H1 (cell line): ENCODE data around the gene METTL21C. TPM values are rescaled to one million over a fixed set of nuclear protein-coding genes. Genes with fewer than 3 reads are reported as not detected.

Experiments
- CTCF ChIA-PET: fragments of 300-600 bp; sonication (Branson Sonifier 250); formaldehyde crosslinking; loops from one replicate; lab custom pipeline; 2021; ENCODE audit not compliant: partially characterized antibody; lab: Charles Lee
- POLR2A ChIA-PET: fragments of 300-600 bp; sonication (Branson Sonifier 250); formaldehyde crosslinking; loops from one replicate; lab custom pipeline; 2021; ENCODE audit warnings: inconsistent platforms; ENCODE audit not compliant: partially characterized antibody; lab: Charles Lee
- DNase-seq, 2 experiments: peaks; one replicate each; pipeline versions ENCODE4 v3.0.0 to v3.0.0-alpha.2; 2010 to 2022; ENCODE audit warnings: low spot score in 2 of 2, low read depth in 1 of 2, mixed read lengths in 1 of 2
- FAIRE-seq: peaks from 2 replicates; lab custom pipeline; 2011; peaks lifted over from hg19 to GRCh38; lab: Jason Lieb, UNC
- H2AFZ ChIP-seq: 2 replicates; pipeline ENCODE4 v1.8.1; 2012; ENCODE audit warnings: low read length, inconsistent platforms
- H2AK5ac ChIP-seq: 2 replicates; pipeline ENCODE4 v1.6.1; 2013; ENCODE audit warnings: low read depth, low read length
- H2BK120ac ChIP-seq: replicated peaks from 2 replicates; pipeline ENCODE3; 2013; ENCODE audit warnings: low read depth, low read length, inconsistent platforms
- H2BK12ac ChIP-seq: 2 replicates; pipeline ENCODE4 v1.6.1; 2013; ENCODE audit warnings: low read depth, low read length
- H2BK15ac ChIP-seq: 2 replicates; pipeline ENCODE4 v1.6.1; 2013; ENCODE audit warnings: low read length
- H2BK20ac ChIP-seq: 2 replicates; pipeline ENCODE4 v1.6.1; 2013; ENCODE audit warnings: low read length
- H2BK5ac ChIP-seq: 2 replicates; pipeline ENCODE4 v1.6.1; 2013; ENCODE audit warnings: low read depth, low read length
- H3K14ac ChIP-seq: 2 replicates; pipeline ENCODE4 v1.6.1; 2013; ENCODE audit warnings: inconsistent platforms; ENCODE audit not compliant: insufficient read length
- H3K18ac ChIP-seq: 2 replicates; pipeline ENCODE4 v1.6.1; 2013; ENCODE audit warnings: low read length; ENCODE audit errors: extremely low read depth
- H3K23ac ChIP-seq: 2 replicates; pipeline ENCODE4 v1.6.1; 2013; ENCODE audit warnings: inconsistent platforms; ENCODE audit not compliant: insufficient read length
- H3K23me2 ChIP-seq: 2 replicates; pipeline ENCODE4 v1.6.1; 2013; ENCODE audit warnings: low read depth, low read length
- H3K27ac ChIP-seq: 2 replicates; pipeline ENCODE4 v1.6.1; 2011; ENCODE audit warnings: low read depth, low read length, inconsistent platforms
- H3K27me3 ChIP-seq, 4 experiments: replicated peaks in 1 of 4; 1 replicate in 1 of 4; 2 replicates in 3 of 4; pipeline versions ENCODE4 v1.6.1 to v1.8.1; 2011 to 2013; ENCODE audit warnings: low read length in 3 of 4, mild to moderate bottlenecking in 3 of 4, inconsistent platforms in 2 of 4, mixed read lengths in 2 of 4, moderate library complexity in 1 of 4; ENCODE audit not compliant: control insufficient read depth in 3 of 4, insufficient read depth in 3 of 4; ENCODE audit errors: extremely low read depth in 1 of 4
- H3K36me3 ChIP-seq, 4 experiments: 2 replicates each; pipeline versions ENCODE4 v1.6.1 to v1.8.1; 2011 to 2013; ENCODE audit warnings: mild to moderate bottlenecking in 4 of 4, low read length in 3 of 4, moderate library complexity in 2 of 4, control low read depth in 1 of 4, inconsistent platforms in 1 of 4; ENCODE audit not compliant: insufficient read depth in 4 of 4, control insufficient read depth in 2 of 4
- H3K4ac ChIP-seq: replicated peaks from 2 replicates; pipeline ENCODE3; 2013; ENCODE audit warnings: low read length, low read depth, mixed read lengths, inconsistent platforms; ENCODE audit not compliant: insufficient read length
- H3K4me1 ChIP-seq, 4 experiments: replicated peaks in 1 of 4; 1 replicate in 1 of 4; 2 replicates in 3 of 4; pipeline versions ENCODE4 v1.6.1 to v1.8.1; 2011 to 2013; ENCODE audit warnings: low read length in 3 of 4, inconsistent platforms in 2 of 4, mixed read lengths in 1 of 4; ENCODE audit not compliant: insufficient read depth in 4 of 4, control insufficient read depth in 3 of 4
- H3K4me2 ChIP-seq, 2 experiments: 2 replicates each; pipeline versions ENCODE4 v1.6.1 to v1.8.1; 2011 to 2013; ENCODE audit warnings: low read depth in 2 of 2, low read length in 2 of 2, control low read depth in 1 of 2, inconsistent platforms in 1 of 2, mild to moderate bottlenecking in 1 of 2; ENCODE audit not compliant: insufficient read depth in 1 of 2
- H3K4me3 ChIP-seq, 4 experiments: fragments of 200-600, 300-600 bp in 1 of 4; sonication (generic), shearing (Covaris generic), sonication (Bioruptor Twin) in 1 of 4; 2 replicates each; pipeline versions ENCODE4 v1.5.1 to v1.8.1; 2011 to 2016; ENCODE audit warnings: low read length in 4 of 4, low read depth in 3 of 4, control low read depth in 2 of 4, inconsistent platforms in 2 of 4, mild to moderate bottlenecking in 2 of 4, mixed read lengths in 1 of 4, moderate library complexity in 1 of 4; ENCODE audit not compliant: insufficient read depth in 2 of 4; ENCODE audit errors: extremely low read depth in 1 of 4
- H3K56ac ChIP-seq: replicated peaks from 2 replicates; pipeline ENCODE3; 2013; ENCODE audit warnings: low read depth, mild to moderate bottlenecking, mixed read lengths, low read length, inconsistent platforms; ENCODE audit not compliant: insufficient read length
- H3K79me1 ChIP-seq: 2 replicates; pipeline ENCODE4 v1.6.1; 2013; ENCODE audit warnings: low read depth, low read length, control low read depth
- H3K79me2 ChIP-seq, 2 experiments: 2 replicates each; pipeline versions ENCODE4 v1.6.1 to v1.8.1; 2012 to 2013; ENCODE audit warnings: low read length in 2 of 2, mild to moderate bottlenecking in 2 of 2, inconsistent platforms in 1 of 2; ENCODE audit not compliant: insufficient read depth in 2 of 2, control insufficient read depth in 1 of 2
- H3K9ac ChIP-seq, 4 experiments: replicated peaks in 1 of 4; 1 replicate in 1 of 4; 2 replicates in 3 of 4; pipeline versions ENCODE4 v1.6.1 to v1.8.1; 2011 to 2013; ENCODE audit warnings: low read depth in 3 of 4, low read length in 3 of 4, control low read depth in 2 of 4, mild to moderate bottlenecking in 2 of 4, moderate library complexity in 2 of 4, inconsistent platforms in 1 of 4; ENCODE audit errors: extremely low read depth in 1 of 4
- H3K9me3 ChIP-seq, 2 experiments: 2 replicates each; pipeline versions ENCODE4 v1.6.1 to v1.8.1; 2012 to 2013; ENCODE audit warnings: mild to moderate bottlenecking in 2 of 2, moderate library complexity in 2 of 2, control low read depth in 1 of 2, inconsistent platforms in 1 of 2, low read depth in 1 of 2, low read length in 1 of 2, mixed read lengths in 1 of 2; ENCODE audit not compliant: insufficient read depth in 2 of 2
- H4K20me1 ChIP-seq, 2 experiments: replicated peaks in 1 of 2; 2 replicates each; pipeline versions ENCODE3 to v1.8.1; 2011 to 2013; ENCODE audit warnings: inconsistent platforms in 2 of 2, low read length in 2 of 2, mild to moderate bottlenecking in 1 of 2; ENCODE audit not compliant: insufficient read depth in 2 of 2, control insufficient read depth in 1 of 2
- H4K5ac ChIP-seq: 2 replicates; pipeline ENCODE4 v1.6.1; 2013; ENCODE audit warnings: low read length, low read depth, mixed read lengths, inconsistent platforms; ENCODE audit not compliant: insufficient read length
- H4K8ac ChIP-seq: 2 replicates; pipeline ENCODE4 v1.8.0; 2013; ENCODE audit warnings: mild to moderate bottlenecking, moderate library complexity, low read length, inconsistent platforms; ENCODE audit not compliant: insufficient read depth; ENCODE audit errors: extremely low read depth
- H4K91ac ChIP-seq: replicated peaks from 2 replicates; pipeline ENCODE3; 2013; ENCODE audit warnings: low read length, mixed read lengths, inconsistent platforms; ENCODE audit not compliant: insufficient read length
- BACH1 ChIP-seq: IDR thresholded peaks from 2 replicates; pipeline ENCODE4 v1.6.1; 2012; ENCODE audit warnings: low read length, improper control_type of control experiment
- CHD2 ChIP-seq: IDR thresholded peaks from 2 replicates; pipeline ENCODE4 v1.6.1; 2012; ENCODE audit warnings: low read length, improper control_type of control experiment
- CTCF ChIP-seq, 3 experiments: IDR thresholded peaks; 1 replicate in 2 of 3; 2 replicates in 1 of 3; pipeline versions ENCODE4 v1.5.1 to v1.6.1; 2011; ENCODE audit warnings: low read length in 3 of 3, mild to moderate bottlenecking in 3 of 3, inconsistent platforms in 2 of 3, low read depth in 1 of 3, moderate library complexity in 1 of 3; ENCODE audit not compliant: insufficient read depth in 1 of 3; ENCODE audit errors: control extremely low read depth in 1 of 3
- FOSL1 ChIP-seq: IDR thresholded peaks from 2 replicates; pipeline ENCODE4 v1.6.1; 2011; ENCODE audit warnings: mild to moderate bottlenecking, low read depth, low read length, moderate library complexity; ENCODE audit not compliant: insufficient read depth
- HDAC6 ChIP-seq: IDR thresholded peaks from one replicate; pipeline ENCODE4 v1.7.1; 2012; ENCODE audit warnings: low read depth, mild to moderate bottlenecking, inconsistent platforms, low read length, moderate library complexity
- MAX ChIP-seq: IDR thresholded peaks from 2 replicates; pipeline ENCODE4 v1.6.1; 2012; ENCODE audit warnings: inconsistent platforms
- NRF1 ChIP-seq: IDR thresholded peaks from 2 replicates; pipeline ENCODE4 v1.6.1; 2011; ENCODE audit warnings: mild to moderate bottlenecking, low read depth, low read length, improper control_type of control experiment
- POLR2AphosphoS5 ChIP-seq: IDR thresholded peaks from 2 replicates; pipeline ENCODE4 v1.6.1; 2011; ENCODE audit warnings: low read depth, low read length
- SP1 ChIP-seq: IDR thresholded peaks from 2 replicates; pipeline ENCODE4 v1.6.1; 2011; ENCODE audit warnings: low read depth, low read length
- TAF1 ChIP-seq: IDR thresholded peaks from 2 replicates; pipeline ENCODE4 v1.6.1; 2011; ENCODE audit warnings: mild to moderate bottlenecking, low read depth, low read length
- TAF7 ChIP-seq: optimal IDR thresholded peaks from 2 replicates; pipeline ENCODE3; 2011; ENCODE audit warnings: low read depth, mild to moderate bottlenecking, inconsistent platforms, low read length, moderate library complexity, borderline replicate concordance
- YY1 ChIP-seq: IDR thresholded peaks from 2 replicates; pipeline ENCODE4 v1.6.1; 2011; ENCODE audit warnings: low read depth, mild to moderate bottlenecking, low read length
- WGBS, 2 experiments: shearing (Covaris generic) in 1 of 2; methylation state at CpG; one replicate each; pipeline versions ENCODE4 v1.1.6 to v1.1.7; 2013 to 2015; ENCODE audit warnings: low lambda C conversion rate in 2 of 2, mixed read lengths in 2 of 2, inconsistent platforms in 1 of 2, low coverage in 1 of 2, missing lambda C conversion rate in 1 of 2; ENCODE audit not compliant: insufficient replicate concordance in 2 of 2, insufficient coverage in 1 of 2, insufficient read length in 1 of 2; ENCODE audit errors: extremely low coverage in 1 of 2, missing lambda C conversion rate in 1 of 2; 5-methylcytosine and 5-hydroxymethylcytosine counted together
- polyA plus RNA-seq, 7 experiments: library from polyadenylated mRNA; depleted of rRNA in 3 of 7; stranded (reverse) in 5 of 7; unstranded in 2 of 7; fragments of >200 nt in 5 of 7; fragments of 200-250 nt in 2 of 7; gene quantifications; 1 replicate in 5 of 7; 2 replicates in 1 of 7; 4 replicates in 1 of 7; pipeline versions ENCODE4 v1.2.1 to v1.2.3, GENCODE V29; 2011 to 2013; ENCODE audit warnings: missing spikeins in 2 of 7, mixed read lengths in 2 of 7
- total RNA-seq: library from RNA; stranded (reverse); fragmentation: NEBNext Ultra II Directional; extraction: Animal tissue kit (Norgen Biotek cat#: 25700); gene quantifications from 2 replicates; pipeline ENCODE4 v1.2.1, GENCODE V29; 2021

METTL21C gene
- total and polyA plus RNA-seq, 2 of the 8 experiments (the other 6 are each of a cell fraction or from before 2014, with no cell fraction given): not detected

GRCh38 chr13:102693776-102694175 lies 1.1 kb downstream of the METTL21C start:
- no peak for DNase-seq
- H3K56ac ChIP-seq: no peak overlapping the region
- H3K18ac ChIP-seq: no peak overlapping the region
- ChIA-PET CTCF (interaction anchor here (0.7 to 1.0 kb wide), 3 partner anchors 31 to 138 kb away, joined by 3 to 4 read pairs (median 3); no protein-coding TSS in a partner anchor), POLR2A (no interaction called here)
- no peak overlapping the region for H2AFZ ChIP-seq
- H3K4me2 ChIP-seq: no peak overlapping the region
- no peak overlapping the region for H3K14ac ChIP-seq
- no peaks in the 10 kb centered on the region for H3K36me3 ChIP-seq
- no peak overlapping the region for H4K5ac ChIP-seq
- no peak overlapping the region for H2AK5ac ChIP-seq
- no peak overlapping the region for H3K4me3 ChIP-seq
- H3K4me1 ChIP-seq: peaks cover 0 to 8% (median 4%) of the 10 kb centered on the region in 4 experiments; a peak in 5 of 7 replicates
- no peaks in the 10 kb centered on the region; the same call in 1 of the 2 replicates for H3K23me2 ChIP-seq
- no peak overlapping the region for H2BK15ac ChIP-seq
- H3K23ac ChIP-seq: no peak overlapping the region
- no peaks in the 10 kb centered on the region for H3K79me2 ChIP-seq
- WGBS, 2 experiments: 66% methylated on average over 2 of the region's 2 CpGs; no CpG with 5 or more reads in 1 of the 2 experiments
- H2BK12ac ChIP-seq: no peak overlapping the region
- no peak overlapping the region for H4K8ac ChIP-seq
- H3K27me3 ChIP-seq: no peaks in the 10 kb centered on the region
- no peak overlapping the region for H3K27ac ChIP-seq
- no peak for FAIRE-seq
- no peak overlapping the region for H3K9ac ChIP-seq
- H4K91ac ChIP-seq: no peak overlapping the region
- H3K79me1 ChIP-seq: no peaks in the 10 kb centered on the region
- H2BK120ac ChIP-seq: no peak overlapping the region
- H2BK20ac ChIP-seq: no peak overlapping the region
- H2BK5ac ChIP-seq: no peak overlapping the region
- no peaks in the 10 kb centered on the region for H4K20me1 ChIP-seq
- H3K4ac ChIP-seq: no peak overlapping the region
- peaks cover 0 to 4% of the 10 kb centered on the region in 2 experiments; a peak in 1 of 4 replicates for H3K9me3 ChIP-seq
- TF ChIP-seq TAF1: no peak
- no peak for TF ChIP-seq CTCF (IDR thresholded peaks at IDR 0.05; ENCODE audit: control extremely low read depth in 1 of 3, insufficient read depth in 1 of 3, low read depth in 1 of 3, low read length in 3 of 3)
- no peak for TF ChIP-seq BACH1
- no peak for TF ChIP-seq TAF7
- no peak for TF ChIP-seq CHD2
- TF ChIP-seq HDAC6: no peak
- TF ChIP-seq POLR2AphosphoS5: no peak
- no peak for TF ChIP-seq MAX
- no peak for TF ChIP-seq SP1
- TF ChIP-seq FOSL1: no peak
- no peak for TF ChIP-seq NRF1
- TF ChIP-seq YY1: no peak
